Kidney (tissue), 14 donors: ENCODE results near the gene ITPKC. TPM values are rescaled to one million over a fixed set of nuclear protein-coding genes. Genes with fewer than 3 reads are reported as not detected.

Experiments used
- DNase-seq, 5 donors: peaks; one replicate each; pipeline ENCODE4 v3.0.0-alpha.2; 2013 to 2020
- FAIRE-seq: peaks from 2 replicates; lab custom pipeline; 2012; peaks lifted over from hg19 to GRCh38; lab: Jason Lieb, UNC
- H3K27ac ChIP-seq, 2 donors: one replicate each; pipeline ENCODE4 v1.7.0; 2013; ENCODE audit warnings: low read depth in 2 of 2, low read length in 2 of 2, inconsistent platforms in 1 of 2
- H3K27me3 ChIP-seq: one replicate; pipeline ENCODE4 v1.7.1; 2013; ENCODE audit warnings: low read length, inconsistent platforms; ENCODE audit not compliant: control insufficient read depth, insufficient read depth
- H3K36me3 ChIP-seq, 3 donors: one replicate each; pipeline versions ENCODE4 v1.7.0 to v1.7.1; 2013; ENCODE audit warnings: low read length in 3 of 3, control low read depth in 1 of 3, inconsistent platforms in 1 of 3; ENCODE audit not compliant: insufficient read depth in 3 of 3, control insufficient read depth in 2 of 3
- H3K4me1 ChIP-seq, 3 donors: one replicate each; pipeline versions ENCODE4 v1.7.0 to v1.7.1; 2013; ENCODE audit warnings: low read length in 3 of 3, inconsistent platforms in 1 of 3, low read depth in 1 of 3; ENCODE audit not compliant: control insufficient read depth in 2 of 3, insufficient read depth in 2 of 3
- H3K4me3 ChIP-seq, 3 donors: one replicate each; pipeline versions ENCODE4 v1.7.0 to v1.8.1; 2013; ENCODE audit warnings: low read length in 3 of 3, control low read depth in 1 of 3, inconsistent platforms in 1 of 3
- H3K9ac ChIP-seq, 3 donors: one replicate each; pipeline versions ENCODE4 v1.7.0 to v1.7.1; 2013; ENCODE audit warnings: low read length in 3 of 3, control low read depth in 1 of 3, inconsistent platforms in 1 of 3
- H3K9me3 ChIP-seq, 3 donors: one replicate each; pipeline versions ENCODE4 v1.7.0 to v1.7.1; 2013; ENCODE audit warnings: low read length in 3 of 3, control low read depth in 1 of 3, inconsistent platforms in 1 of 3; ENCODE audit not compliant: control insufficient read depth in 2 of 3, insufficient read depth in 1 of 3
- intact Hi-C: fragments of 100-400 bp; cut with DNase I; formaldehyde crosslinking; loops from one replicate; pipeline ENCODE4 v1.11.1; 2022
- polyA plus RNA-seq: library from polyadenylated mRNA; stranded (reverse); fragments of 350-450 nt; fragmentation: Illumina TruSeq; extraction: RNeasy Lipid Tissue Mini Kit (QIAGEN cat#74804); gene quantifications from one replicate; pipeline ENCODE4 v1.2.3, GENCODE V29; 2014; ENCODE audit warnings: low read depth, low replicate concordance; ENCODE audit not compliant: insufficient read depth
- total RNA-seq: library from RNA; stranded (reverse); fragmentation: NEBNext Ultra II Directional; extraction: Animal tissue kit (Norgen Biotek cat#: 25700); gene quantifications from one replicate; pipeline ENCODE4 v1.2.1, GENCODE V29; 2021
- TF ChIP-seq, protein P1 (sequence below): IDR thresholded peaks from 3 replicates; pipeline ENCODE4 v1.5.1; 2012; ENCODE audit warnings: mild to moderate bottlenecking, moderate library complexity, borderline replicate concordance; ENCODE audit not compliant: insufficient read depth; ENCODE audit errors: extremely low read depth
- donor health status: control.
- donor health status: control.
- donor health status: control.
- donor health status: control.
- donor health status: control.
- donor health status: DM: yes; HTN: yes; CAD: no.
- donor health status: Normal renal cell carcinoma (clear cell type).

The ITPKC gene
- total and polyA plus RNA-seq, 2 donors from 2014 or later: 14.3 to 27.9 TPM

DNA sequence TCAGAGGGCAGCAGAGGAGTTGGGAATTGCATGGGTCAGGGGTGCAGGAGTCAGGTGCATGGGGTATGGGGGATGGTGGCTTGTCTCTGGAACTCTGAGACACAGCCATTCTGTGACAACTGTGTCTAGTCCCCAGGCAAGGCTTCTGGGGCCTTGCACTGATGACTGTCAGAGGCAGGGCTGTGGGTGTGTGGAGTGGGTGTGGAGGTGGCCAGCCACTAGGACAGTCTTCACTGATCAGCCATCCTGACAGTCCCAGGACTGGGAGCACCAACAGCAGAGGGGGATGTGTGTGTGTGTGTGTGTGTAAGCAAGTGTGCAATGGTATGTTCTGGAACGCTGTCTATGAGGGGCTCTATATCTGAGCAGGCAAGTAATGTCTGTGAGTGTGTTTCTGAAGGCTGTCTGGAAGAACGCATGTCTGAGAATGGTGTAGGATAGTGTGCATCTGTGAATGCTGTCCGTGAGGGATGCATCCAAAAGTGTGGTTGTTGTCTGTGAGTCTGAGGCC lies 31.8 kb upstream of the ITPKC start:
- DNase-seq (no peak), FAIRE-seq (no peak)
- Histone ChIP-seq H3K9me3 (no peaks in the 10 kb centered on the region), H3K27me3 (no peaks in the 10 kb centered on the region), H3K36me3 (peaks cover 7 to 10% (median 7%) of the 10 kb centered on the region in 3 donors), H3K4me3 (no peak overlapping the region), H3K9ac (no peak overlapping the region), H3K27ac (no peak overlapping the region), H3K4me1 (peaks cover 0 to 5% (median 2%) of the 10 kb centered on the region in 3 donors)
- intact Hi-C loops: no loop called here
- TF ChIP-seq, protein P1, sequence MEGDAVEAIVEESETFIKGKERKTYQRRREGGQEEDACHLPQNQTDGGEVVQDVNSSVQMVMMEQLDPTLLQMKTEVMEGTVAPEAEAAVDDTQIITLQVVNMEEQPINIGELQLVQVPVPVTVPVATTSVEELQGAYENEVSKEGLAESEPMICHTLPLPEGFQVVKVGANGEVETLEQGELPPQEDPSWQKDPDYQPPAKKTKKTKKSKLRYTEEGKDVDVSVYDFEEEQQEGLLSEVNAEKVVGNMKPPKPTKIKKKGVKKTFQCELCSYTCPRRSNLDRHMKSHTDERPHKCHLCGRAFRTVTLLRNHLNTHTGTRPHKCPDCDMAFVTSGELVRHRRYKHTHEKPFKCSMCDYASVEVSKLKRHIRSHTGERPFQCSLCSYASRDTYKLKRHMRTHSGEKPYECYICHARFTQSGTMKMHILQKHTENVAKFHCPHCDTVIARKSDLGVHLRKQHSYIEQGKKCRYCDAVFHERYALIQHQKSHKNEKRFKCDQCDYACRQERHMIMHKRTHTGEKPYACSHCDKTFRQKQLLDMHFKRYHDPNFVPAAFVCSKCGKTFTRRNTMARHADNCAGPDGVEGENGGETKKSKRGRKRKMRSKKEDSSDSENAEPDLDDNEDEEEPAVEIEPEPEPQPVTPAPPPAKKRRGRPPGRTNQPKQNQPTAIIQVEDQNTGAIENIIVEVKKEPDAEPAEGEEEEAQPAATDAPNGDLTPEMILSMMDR: no peak

DNA sequence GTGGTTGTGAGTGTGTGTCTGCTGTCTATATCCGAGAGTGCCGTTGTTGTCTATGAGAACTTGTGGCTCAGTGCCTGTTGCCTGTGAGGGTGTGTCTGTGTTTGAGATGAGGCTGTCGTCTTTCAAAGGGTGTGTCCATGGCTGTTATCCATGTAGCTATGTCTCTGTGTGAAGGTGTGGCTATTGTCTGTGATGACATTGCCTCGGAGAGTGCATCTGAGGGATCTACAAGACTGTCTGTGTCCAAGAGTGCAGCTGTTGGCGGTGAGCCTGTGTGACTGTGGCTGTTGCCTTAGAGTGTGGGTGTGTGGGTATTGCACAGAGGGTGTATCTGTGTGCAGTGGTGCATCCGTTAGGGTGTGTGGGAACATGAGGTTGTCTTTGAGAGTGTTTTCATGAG lies 31.3 kb upstream of the ITPKC start:
- Histone ChIP-seq H3K27ac (no peak overlapping the region), H3K36me3 (peaks cover 6 to 10% (median 7%) of the 10 kb centered on the region in 3 donors), H3K4me1 (peaks cover 0 to 5% (median 2%) of the 10 kb centered on the region in 3 donors), H3K27me3 (no peaks in the 10 kb centered on the region), H3K9me3 (no peaks in the 10 kb centered on the region), H3K9ac (no peak overlapping the region), H3K4me3 (no peak overlapping the region)
- TF ChIP-seq, protein P1: no peak
- DNase-seq (no peak), FAIRE-seq (no peak)
- intact Hi-C loops: no loop called here

DNA sequence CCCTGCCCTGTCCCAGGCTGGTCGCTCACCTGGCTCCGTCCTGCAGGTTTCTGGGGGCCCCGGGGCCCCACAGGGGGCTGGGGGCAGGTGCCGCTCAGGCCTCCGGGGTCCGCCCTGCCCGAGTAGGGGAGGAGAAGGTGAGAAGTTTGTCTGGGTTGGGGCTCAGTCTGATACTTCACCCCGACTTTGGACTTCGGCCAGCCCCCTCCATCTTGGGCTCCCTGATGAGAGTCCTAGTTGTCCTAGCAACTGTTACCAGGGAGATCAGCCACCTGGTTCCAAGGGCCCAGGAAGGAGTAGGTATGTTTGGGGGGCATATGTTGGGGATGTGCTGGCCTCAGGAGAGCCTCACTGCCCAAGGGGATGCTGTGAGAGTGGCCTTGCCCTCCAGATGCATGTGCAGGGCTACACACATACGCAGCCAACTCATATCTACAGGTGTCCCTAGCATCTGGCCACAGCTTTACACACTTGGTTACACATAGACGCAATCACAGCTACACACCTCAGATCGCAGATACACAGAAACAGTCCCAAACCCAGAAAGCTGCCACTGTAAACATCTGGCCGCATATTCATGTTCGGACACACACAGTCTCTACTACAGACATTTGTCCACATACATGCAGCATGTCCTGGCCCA lies 29.9 kb upstream of the ITPKC start:
- Histone ChIP-seq H3K36me3 (peaks cover 3 to 10% (median 7%) of the 10 kb centered on the region in 3 donors), H3K27ac (no peak overlapping the region), H3K4me3 (no peak overlapping the region), H3K9me3 (no peaks in the 10 kb centered on the region), H3K4me1 (peaks cover 0 to 5% (median 5%) of the 10 kb centered on the region in 3 donors), H3K27me3 (no peaks in the 10 kb centered on the region), H3K9ac (no peak overlapping the region)
- intact Hi-C loops: no loop called here
- TF ChIP-seq, protein P1: no peak
- DNase-seq: no peak
- FAIRE-seq: no peak
